Adipose tissue (tissue), 3 donors: Measurements from ENCODE around the gene NT5C1A. TPM values are rescaled to one million over a fixed set of nuclear protein-coding genes. Genes with fewer than 3 reads are reported as not detected.

Experiments
- H3K27ac ChIP-seq: one replicate; pipeline ENCODE4 v1.5.1; 2013; ENCODE audit warnings: low read depth, low read length
- WGBS, 3 donors: extraction: QIAGEN DNeasy Blood & Tissue Kit; methylation state at CpG; one replicate each; pipeline ENCODE4 v1.1.7; 2013; 5-methylcytosine and 5-hydroxymethylcytosine counted together
- polyA plus RNA-seq, 3 donors: library from polyadenylated mRNA; stranded (reverse); fragments of 200-250 nt; gene quantifications; one replicate each; pipeline ENCODE4 v1.2.3, GENCODE V29; 2013
- donor health status: healthy with polysubstance abuse.
- donor health status: Bipolar disorder and iron deficiency.
- donor health status: healthy.

NT5C1A gene
- polyA plus RNA-seq, 3 donors = 0.06 to 0.40 TPM; not detected in 1

DNA sequence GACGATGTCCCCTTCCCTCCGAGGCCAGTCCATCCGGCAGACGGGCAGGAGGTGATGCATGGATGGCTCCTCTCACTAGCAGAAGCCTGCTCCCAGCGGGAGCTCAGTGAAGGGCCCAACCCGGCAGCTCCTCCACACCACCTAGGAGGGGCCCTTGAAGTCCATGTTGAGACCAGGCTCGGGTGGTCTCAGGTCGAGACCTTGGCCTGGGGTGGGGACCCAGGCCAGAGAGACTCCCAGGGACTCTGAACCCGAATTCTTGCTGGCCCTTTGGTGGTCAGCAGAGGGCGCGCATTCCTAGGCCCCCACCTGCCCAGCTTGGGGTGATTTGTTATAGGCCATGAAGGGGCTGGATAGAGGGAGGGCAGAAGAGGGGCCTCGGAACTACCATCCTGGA lies 642 bp upstream of the NT5C1A start:
- no peak overlapping the region for H3K27ac ChIP-seq
- WGBS, 3 donors = 17 to 33% (median 31%) methylated on average over 12 of the region's 12 CpGs

DNA sequence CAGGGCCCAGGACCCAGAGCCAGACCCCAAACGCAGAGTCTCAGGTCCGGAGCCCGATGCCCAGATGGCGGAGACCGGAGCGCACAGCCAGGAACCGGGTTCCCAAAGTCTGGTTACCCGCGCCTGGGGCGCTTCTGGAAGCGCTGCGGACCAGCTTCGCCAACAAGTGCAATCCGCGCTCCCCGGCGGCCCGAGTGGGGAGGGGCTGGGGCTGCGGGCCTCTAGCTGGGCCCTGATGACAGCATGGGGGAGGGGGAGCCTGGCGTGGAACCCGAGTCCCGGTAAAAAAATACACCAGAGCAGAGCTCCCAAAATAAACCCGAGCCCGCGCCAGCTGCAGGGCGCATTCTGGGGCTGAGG lies 494 bp downstream of the NT5C1A start:
- H3K27ac ChIP-seq = no peak overlapping the region
- 3 to 5% (median 4%) methylated on average over 25 to 26 of the region's 26 CpGs for WGBS, 3 donors

DNA sequence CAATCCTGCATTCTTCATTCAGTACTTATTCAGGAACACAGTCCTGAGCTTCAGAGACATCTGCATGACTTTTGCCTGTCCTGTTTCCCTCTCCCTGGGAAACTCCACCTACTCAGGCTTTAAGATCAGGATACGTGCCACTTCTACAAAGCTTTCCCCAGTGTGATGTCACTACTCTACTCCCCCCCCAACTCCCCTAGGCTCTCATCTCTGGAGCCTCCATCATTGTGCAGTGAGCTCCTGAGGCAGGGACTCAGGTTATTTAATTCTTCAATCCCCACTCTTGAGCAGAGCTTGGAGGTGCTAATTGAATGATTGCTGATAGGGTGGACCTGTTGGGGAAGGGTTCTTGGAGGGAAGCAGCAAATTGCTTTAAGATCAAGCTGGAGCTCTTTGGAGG lies 1.2 kb downstream of the NT5C1A start:
- no peak overlapping the region for H3K27ac ChIP-seq
- WGBS, 3 donors = 58 to 63% (median 59%) methylated on average over 1 of the region's 1 CpG

DNA sequence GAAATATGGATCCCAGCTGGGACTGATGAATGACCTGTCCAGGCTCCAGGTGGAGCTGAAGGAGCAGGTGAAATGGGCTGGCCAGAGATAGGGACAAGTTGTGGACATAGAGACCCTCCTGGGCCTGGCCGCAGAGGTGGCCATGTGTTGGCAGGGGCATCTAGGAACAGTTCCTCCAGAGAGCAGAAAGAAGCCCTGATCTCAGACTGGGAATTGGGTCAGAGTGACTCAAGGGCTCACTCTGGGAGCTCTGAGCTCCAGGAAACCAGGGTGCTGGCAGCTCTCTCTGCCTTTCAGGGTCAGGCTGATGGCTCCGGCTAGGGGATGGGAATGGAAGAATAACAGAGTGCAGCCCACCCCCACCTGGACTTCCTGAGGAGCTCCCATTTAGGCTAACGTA lies 3.0 kb downstream of the NT5C1A start:
- WGBS, 3 donors = 85 to 96% (median 88%) methylated on average over 3 of the region's 3 CpGs
- no peak overlapping the region for H3K27ac ChIP-seq

DNA sequence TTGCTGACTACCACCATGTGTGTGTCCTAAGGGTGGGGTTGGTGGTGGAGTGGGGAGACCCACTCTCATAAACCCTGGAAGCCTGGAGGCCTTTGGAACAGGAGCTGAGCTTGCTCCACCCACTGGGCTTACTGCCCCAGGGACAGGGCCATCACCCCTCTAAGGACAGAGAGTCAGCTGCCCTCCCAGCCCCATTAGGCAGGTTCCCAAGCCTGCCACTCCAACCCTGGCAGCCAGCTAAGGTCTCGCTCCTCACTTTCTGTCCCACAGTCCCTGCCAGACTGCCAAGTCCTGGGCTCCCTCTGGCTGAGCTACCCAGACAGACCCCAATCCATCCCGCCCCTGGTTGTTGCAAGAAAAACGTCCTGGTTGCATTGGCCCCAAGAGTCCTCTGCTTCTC lies 3.8 kb downstream of the NT5C1A start:
- 67 to 72% (median 70%) methylated on average over 3 of the region's 3 CpGs for WGBS, 3 donors
- H3K27ac ChIP-seq = no peak overlapping the region

DNA sequence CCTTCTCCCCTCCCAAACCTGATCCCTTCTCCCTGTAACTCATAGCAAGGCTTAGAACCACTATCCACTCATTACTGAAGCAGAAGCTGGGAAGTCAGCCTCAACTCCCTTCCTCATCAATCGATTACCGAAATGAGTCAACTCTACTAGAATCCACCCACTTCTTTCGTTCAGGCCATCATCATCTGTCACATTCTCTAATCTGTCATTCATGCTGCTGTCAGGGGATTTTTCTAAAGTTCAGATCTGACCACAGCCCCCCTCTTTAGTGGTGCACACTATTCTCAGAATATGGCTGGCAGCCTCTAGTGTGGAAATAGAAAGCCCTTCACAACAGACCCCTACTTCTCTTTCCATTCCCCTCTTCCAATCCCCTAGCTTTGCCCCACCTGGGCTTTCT lies 5.1 kb downstream of the NT5C1A start:
- 84 to 90% (median 88%) methylated on average over 3 of the region's 3 CpGs for WGBS, 3 donors

DNA sequence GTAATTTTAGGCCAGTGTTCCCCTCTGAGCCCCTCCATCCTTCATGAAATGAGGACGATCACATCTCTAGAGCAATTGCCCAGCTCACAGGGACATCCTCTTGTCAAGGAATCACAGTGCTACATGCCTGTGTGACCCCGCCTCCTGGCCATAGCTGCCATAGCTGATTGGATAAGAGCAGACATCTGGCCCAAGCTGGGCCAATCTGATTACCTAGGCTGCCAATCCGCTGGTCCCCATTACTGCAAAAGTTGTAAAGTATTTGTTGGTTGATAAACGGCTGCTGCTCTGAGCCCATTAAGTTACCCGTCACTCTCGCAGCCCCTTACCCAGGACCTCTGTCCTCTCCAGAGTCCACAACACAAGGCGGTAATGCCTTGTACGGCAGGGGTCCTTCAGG lies 8.3 kb downstream of the NT5C1A start:
- H3K27ac ChIP-seq = no peak overlapping the region
- 85 to 94% (median 87%) methylated on average over 8 of the region's 8 CpGs for WGBS, 3 donors

More for the DNA sequence above, 5.1 kb downstream of the NT5C1A start:
- H3K27ac ChIP-seq = no peak overlapping the region

DNA sequence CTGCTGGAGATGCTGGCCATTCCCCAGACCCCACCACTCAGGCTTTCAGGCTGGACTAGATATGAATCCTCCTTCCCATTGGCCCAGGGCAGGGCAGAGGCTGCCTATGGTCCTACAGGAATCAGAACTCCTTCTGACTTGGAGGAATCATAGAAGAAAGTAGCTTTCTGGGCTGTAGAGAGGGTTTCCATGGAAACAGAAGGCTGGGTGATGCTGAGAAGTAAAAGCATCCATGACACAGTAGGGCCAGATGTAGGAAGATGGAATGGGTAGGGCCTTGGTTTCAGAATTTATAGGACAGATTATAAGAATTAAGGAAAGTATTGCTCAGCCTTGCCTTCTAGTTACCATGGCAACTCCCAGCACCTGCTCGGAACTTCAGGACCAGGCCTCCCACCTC lies 9.0 kb downstream of the NT5C1A start:
- WGBS, 3 donors = 77 to 90% (median 88%) methylated on average over 1 of the region's 1 CpG

DNA sequence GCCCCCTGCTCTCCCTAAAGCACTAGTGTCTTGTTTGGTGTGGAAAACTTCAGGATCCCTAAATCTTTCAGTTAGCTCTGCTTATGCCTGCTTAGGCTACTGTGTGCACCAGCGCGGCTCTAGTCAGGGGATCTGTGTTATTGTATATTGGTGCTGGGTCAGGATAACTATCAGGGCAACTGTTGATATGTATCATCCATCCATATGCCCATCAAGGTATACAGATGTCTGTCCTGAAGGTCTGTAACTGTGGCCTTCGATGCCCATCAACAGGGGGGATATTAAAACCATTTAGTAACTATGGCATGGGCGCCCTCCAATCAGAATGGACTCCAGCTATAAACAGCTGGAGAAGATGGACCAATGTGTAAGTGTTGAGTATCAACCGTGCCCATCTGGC lies 12.4 kb downstream of the NT5C1A start:
- WGBS, 3 donors = 83 to 90% (median 87%) methylated on average over 5 of the region's 5 CpGs
- no peak overlapping the region for H3K27ac ChIP-seq

More for the DNA sequence above, 9.0 kb downstream of the NT5C1A start:
- no peak overlapping the region for H3K27ac ChIP-seq

DNA sequence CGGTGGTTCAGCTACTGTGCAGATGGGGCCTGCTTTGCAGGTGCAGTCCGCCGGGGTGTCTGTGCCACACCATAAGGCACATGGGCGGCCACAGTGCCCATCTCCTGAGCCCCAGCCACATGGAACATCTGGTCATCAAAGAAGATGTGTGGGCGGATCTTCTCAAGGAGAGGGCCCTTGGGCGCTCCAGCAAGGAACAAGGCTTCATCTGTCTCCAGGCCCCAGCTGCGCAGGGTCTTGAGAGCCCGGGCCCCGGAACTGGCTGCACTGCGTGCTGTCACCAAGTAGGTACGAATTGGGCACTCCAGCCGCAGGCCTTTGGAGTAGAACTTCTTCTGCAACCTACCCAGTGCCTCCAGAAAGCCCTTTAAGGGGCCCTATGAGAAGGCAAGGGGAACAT lies 12.8 kb downstream of the NT5C1A start:
- H3K27ac ChIP-seq = no peak overlapping the region
- WGBS, 3 donors = 96 to 98% (median 96%) methylated on average over 12 of the region's 12 CpGs

DNA sequence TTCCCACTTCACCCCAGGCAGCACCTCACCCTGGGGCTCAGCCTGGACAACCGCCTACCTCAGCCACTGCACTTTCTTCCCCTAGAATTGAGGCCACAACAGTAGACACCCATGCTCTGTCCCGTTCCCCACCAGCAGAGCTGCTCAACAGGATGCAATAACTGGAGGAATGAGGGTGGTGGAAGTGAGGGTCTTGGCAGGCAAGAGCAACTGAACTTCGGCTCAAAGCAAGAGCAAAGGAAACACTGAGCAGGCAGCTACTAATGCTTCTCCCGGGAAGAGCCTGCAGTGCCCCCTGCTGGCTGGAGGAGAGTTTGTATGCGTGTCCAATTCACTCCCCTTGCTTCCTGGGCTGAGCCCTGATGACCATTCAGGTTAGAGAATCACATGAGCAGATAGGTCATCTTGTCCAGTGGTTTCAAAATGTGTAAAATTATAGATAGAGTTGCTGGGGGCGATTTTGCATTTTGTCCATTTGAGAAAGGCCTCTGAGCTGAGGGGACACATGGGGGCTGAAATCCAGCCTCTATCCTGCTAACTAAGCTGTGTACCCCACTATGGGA lies 13.9 kb downstream of the NT5C1A start:
- WGBS, 3 donors = 27 to 30% (median 29%) methylated on average over 6 of the region's 6 CpGs
- H3K27ac ChIP-seq = no peak overlapping the region

DNA sequence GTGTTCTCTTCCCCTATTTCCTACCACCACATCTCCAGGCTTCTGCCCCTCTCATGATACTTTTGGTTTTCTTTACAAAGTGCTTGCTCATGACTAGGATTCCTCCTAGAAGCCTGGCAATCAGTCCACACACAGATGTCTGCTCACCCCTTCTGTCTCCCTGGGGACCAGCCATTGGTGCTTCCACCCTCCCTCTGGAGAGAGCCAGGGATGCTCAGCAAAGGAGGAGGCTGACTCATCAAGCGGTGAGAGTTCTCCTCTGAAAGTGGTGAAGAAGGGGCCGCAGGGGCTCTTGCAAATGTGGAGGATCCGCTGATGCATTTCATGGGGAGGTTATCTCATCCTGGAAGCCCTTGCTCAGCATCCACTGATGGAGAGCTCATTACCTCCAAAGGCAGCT lies 14.5 kb downstream of the NT5C1A start:
- 86 to 95% (median 87%) methylated on average over 3 of the region's 3 CpGs for WGBS, 3 donors
- H3K27ac ChIP-seq = no peak overlapping the region

DNA sequence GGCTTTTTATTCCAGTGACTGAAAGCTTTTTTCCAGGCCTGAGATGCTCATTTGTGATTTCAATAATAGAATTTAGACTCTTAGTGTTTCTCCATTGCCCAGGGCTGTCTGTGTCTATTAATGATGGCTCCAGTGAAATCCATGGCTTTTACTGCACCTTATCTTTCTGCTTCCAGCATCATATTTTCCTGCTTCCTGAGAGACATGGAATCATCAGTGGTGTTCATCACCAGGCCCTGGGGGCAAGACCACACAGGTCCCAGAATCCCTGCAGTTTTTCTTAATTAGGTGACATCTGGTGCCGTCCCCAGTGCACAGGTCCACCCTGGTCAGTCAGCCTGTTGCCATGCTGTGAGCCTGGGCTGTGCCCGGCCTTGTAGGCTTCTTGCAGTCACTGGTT lies 15.5 kb downstream of the NT5C1A start:
- WGBS, 3 donors = 84 to 86% (median 86%) methylated on average over 2 of the region's 2 CpGs
- no peak overlapping the region for H3K27ac ChIP-seq

DNA sequence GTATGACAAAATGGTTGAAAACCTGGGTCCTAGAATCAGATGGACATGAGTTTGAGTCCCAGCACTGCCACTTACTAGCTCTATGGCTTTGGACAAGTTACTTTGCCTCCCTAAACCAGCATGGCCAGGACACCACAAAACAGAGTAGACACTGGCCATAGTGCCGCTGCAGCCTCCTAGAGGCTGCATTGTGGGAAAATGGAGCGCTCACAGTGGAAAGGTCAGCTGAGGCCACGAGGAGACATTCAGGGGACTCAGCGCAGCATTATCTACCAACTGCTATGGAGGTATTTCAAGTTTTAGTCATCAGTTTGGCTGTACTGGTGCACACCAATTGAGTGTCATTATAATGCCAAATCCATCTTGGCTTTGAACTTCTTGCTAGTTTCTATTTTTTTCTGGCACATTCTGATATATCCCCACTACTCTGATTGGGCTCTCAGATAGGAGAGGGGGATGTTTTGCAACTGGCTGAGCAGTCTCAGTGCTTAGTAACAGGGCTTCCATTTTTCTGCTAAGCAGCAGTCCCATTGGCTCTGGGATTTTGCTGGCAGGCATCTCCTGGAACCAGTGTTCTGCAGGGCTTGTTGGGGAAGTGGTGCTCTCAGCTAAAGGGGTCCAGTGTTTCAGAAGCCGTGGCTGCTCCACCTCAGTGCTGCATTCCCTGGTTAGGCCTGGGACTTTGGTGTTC lies 16.2 kb downstream of the NT5C1A start:
- no peak overlapping the region for H3K27ac ChIP-seq
- 76 to 84% (median 83%) methylated on average over 5 of the region's 5 CpGs for WGBS, 3 donors

DNA sequence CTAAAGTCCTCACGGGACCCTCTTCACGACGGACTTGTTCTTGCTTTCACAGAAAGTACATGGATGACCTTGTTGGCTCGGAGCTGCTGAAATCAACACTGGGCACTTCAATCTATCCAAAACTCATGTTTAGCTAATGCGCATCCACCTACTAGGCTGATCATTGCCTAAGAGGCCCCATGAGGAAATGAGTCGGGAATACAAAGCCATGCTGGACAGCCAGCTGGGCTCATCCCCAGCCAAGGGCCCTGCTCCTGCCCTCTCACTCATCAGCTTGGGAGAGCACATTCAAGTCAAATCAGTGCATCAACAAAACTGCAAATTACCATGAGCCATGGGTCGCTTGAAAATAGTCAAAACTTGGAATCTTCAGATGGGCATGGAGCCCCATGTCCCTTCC lies 17.6 kb downstream of the NT5C1A start:
- 68 to 72% (median 70%) methylated on average over 7 of the region's 7 CpGs for WGBS, 3 donors
- no peak overlapping the region for H3K27ac ChIP-seq

DNA sequence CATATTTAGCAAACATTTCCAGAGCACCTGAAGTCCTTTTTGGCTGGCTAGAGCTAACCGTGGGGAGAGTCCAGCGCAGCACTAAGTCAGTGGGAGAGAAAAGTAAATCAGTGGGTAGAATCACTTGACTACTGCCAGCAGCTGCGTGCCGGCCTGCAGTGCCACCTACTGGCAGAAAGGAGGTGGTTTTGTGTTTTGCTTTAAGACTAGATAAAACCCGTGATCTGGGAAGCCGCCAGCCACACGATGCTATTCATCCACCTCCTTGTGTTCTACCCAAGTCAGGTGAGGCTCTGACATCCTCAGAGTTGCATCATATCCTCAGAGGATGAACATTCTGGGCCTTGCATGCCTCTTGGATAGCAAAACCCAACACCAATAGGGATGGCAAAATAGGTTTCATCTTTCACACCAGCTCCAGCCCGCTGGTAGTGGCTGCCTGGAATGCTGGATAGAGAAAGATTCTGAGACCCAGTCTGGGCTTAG lies 18.3 kb downstream of the NT5C1A start:
- WGBS, 3 donors = 4 to 7% (median 7%) methylated on average over 8 of the region's 8 CpGs
- no peak overlapping the region for H3K27ac ChIP-seq

DNA sequence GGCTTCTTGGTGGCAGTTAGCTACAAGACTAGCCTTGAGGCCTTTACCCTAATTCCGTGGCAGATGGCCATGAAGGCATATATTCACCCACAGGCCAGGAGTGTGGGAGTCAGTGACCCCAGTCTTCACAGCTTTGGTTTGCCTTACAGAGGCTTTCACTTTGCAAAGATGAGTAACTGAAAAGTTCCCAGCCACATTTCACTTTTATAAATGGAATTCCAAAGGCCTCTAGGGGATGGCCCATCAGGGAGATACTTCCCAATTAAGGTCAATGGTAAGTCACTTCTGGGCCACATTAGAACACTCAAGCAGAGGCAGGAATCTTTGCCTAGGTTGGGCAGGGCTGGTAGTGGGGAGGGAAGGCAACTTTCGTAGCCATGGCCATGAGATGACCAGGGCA lies 19.4 kb downstream of the NT5C1A start:
- H3K27ac ChIP-seq = no peak overlapping the region
- whole genome bisulfite sequencing, 3 donors = 81 to 89% (median 86%) methylated on average over 2 of the region's 2 CpGs

DNA sequence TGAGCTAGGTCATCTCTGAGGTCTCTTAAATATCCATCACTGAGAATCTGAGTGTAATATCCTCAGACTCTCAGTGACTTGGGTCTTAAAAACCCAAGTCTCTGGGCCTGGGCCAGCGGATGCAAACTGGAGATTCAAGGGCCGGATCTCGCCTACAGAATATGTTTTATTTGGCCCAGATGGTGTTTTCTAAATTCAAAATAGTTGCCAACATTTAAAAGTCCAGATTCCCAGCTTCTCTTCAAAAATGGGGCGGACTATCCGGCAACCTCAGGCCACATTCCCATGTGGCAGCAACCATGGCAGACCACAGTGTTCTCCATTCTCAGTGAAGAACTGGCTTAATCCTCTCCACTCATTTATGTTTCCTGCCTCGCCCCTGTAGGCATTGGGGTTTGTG lies 19.8 kb downstream of the NT5C1A start:
- 74 to 84% (median 77%) methylated on average over 6 of the region's 6 CpGs for WGBS, 3 donors
- no peak overlapping the region for H3K27ac ChIP-seq

DNA sequence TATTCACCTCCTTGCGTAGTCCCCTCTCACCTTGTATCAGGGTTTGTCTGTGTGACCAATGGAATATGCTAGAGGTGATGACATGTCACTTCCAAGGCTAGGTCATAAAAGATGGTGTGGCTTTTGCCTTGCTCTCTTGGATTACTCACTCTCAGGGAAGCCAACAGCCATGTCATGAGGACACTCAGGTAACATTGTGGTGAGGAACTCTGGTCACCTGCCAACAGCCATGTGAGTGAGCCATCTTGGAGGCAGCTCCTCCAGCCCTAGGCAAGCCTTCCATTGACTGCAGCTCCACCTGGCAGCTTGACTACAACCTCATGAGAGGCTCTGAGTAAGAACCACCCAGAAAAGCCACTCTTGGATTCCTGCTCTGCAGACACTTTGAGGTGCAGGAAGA lies 21.5 kb downstream of the NT5C1A start:
- no peak overlapping the region for H3K27ac ChIP-seq
- 100% methylated on average over 1 of the region's 1 CpG for WGBS, 3 donors

DNA sequence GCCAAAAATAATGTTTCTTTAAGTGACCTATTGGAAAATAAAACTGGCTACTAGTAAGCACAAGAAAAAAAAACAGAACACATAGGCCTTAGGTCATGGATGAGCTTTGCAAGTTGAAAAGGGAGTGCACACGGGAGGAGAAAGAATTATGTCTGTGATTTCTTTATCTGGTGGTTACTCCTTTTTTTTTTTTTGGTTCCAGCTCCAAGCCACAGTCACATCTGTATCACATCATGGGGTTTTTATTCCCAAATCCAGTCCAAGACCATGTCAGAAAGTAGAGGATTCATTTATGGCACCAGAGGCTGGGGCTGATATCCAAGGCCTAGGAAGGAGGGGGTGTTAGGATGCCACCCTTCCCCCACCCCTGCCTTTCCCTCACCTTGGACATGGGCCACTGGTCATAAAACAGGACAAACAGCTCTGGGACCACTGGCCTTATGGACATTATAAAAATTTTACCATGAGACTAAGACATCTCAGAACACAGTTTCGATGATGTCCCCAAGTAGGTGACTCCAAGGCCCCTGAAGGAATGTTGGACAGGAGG lies 22.2 kb downstream of the NT5C1A start:
- H3K27ac ChIP-seq = no peak overlapping the region
- WGBS, 3 donors = 83 to 88% (median 84%) methylated on average over 2 of the region's 2 CpGs
